ENCODE data around the gene ZNF407.

Gene ZNF407

GRCh38 chr18:74625157-74625556 is 27.5 kb downstream of the ZNF407 start:
- no peak for DNase-seq (ENCODE audit: low read depth in 3 of 3)

- no peak for DNase-seq (ENCODE audit: low read depth in 3 of 3)
Measured at GRCh38 chr18:74626049-74626874, 28.6 kb downstream of the ZNF407 start.

DNA sequence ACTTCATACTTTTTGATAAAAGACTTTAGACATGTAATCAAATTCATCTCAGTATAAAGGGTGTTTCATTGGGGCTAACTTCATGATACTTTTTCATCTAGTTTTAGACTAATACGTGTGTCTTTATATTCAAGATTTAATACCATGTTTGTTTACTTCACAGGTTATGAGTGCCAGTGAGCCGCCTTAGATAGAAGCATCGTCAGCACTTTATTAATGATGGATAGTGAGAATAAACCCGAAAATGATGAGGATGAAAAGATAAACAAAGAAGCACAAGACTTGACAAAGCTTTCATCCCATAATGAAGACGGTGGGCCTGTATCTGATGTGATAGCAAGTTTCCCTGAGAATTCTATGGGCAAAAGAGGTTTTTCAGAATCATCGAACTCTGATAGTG is 33.1 kb downstream of the ZNF407 start:
- no peak for DNase-seq (ENCODE audit: low read depth in 3 of 3)

GRCh38 chr18:74631212-74631611 is 33.5 kb downstream of the ZNF407 start:
- DNase-seq (ENCODE audit: low read depth in 3 of 3): no peak

- no peak for DNase-seq (ENCODE audit: low read depth in 3 of 3)
Measured at GRCh38 chr18:74631623-74632350, 34.1 kb downstream of the ZNF407 start.

- DNase-seq (ENCODE audit: low read depth in 3 of 3): no peak
Measured at GRCh38 chr18:74632351-74632679, 34.6 kb downstream of the ZNF407 start.

DNA sequence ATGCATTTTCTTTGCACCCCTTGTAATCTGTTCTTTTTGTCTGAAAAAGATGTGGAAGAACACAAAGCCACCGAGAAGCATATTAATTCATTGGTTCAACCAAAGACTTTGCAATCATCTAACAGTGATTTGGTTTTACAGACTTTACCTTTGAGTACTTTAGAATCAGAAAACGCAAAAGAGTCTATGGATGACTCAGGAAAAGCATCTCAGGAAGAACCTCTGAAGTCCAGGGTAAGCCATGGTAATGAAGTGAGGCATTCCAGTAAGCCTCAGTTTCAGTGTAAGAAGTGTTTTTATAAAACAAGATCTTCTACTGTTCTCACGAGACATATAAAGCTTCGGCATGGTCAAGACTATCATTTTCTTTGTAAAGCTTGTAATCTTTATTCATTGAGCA is 35.2 kb downstream of the ZNF407 start:
- DNase-seq (ENCODE audit: low read depth in 3 of 3): no peak

DNA sequence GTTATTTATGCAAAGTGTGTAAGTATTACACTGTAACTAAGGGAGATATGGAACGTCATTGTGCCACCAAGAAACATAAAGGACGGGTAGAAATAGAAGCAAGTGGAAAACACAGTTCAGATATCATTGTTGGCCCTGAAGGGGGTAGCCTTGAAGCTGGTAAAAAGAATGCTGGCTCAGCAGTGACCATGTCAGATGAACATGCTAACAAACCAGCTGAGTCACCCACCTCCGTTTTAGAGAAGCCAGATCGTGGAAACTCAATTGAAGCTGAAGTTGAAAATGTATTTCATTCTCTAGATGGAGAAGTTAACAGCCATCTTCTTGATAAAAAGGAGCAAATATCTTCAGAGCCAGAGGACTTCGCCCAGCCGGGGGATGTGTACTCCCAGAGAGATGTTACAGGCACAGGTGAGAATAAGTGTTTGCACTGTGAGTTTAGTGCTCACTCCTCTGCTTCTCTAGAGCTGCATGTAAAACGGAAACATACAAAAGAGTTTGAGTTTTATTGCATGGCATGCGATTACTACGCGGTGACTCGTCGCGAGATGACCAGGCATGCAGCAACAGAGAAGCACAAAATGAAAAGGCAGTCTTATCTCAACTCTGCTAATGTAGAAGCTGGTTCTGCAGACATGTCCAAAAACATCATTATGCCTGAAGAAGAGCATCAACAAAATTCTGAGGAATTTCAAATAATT is 36.1 kb downstream of the ZNF407 start:
- no peak for DNase-seq (ENCODE audit: low read depth in 3 of 3)

- DNase-seq (ENCODE audit: low read depth in 3 of 3): no peak
Measured at GRCh38 chr18:74635224-74635975, 37.7 kb downstream of the ZNF407 start.

- no peak for DNase-seq (ENCODE audit: low read depth in 3 of 3)
Measured at GRCh38 chr18:74637070-74637469, 39.4 kb downstream of the ZNF407 start.

DNA sequence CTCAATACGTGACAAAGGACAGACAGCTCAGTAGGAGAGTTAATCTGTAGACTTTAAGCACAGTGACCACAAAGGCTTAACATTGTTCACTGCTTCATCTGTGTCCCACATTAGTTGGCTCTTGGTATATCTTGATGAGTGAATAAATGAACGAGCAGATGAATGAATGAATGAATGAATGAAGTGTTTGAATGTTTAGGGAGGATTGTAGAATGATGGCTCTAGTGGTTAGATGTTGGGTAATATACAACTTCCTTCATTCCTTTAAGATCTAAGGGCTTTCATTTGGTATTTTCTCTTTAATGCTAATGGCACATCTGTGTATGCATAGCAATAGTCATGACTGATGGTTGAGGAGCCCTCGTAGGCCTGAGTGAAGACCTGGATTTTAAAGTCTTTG is 40.5 kb downstream of the ZNF407 start:
- DNase-seq (ENCODE audit: low read depth in 3 of 3): no peak

GRCh38 chr18:74644713-74645112 is 47.0 kb downstream of the ZNF407 start:
- DNase-seq (ENCODE audit: low read depth in 3 of 3): no peak

DNA sequence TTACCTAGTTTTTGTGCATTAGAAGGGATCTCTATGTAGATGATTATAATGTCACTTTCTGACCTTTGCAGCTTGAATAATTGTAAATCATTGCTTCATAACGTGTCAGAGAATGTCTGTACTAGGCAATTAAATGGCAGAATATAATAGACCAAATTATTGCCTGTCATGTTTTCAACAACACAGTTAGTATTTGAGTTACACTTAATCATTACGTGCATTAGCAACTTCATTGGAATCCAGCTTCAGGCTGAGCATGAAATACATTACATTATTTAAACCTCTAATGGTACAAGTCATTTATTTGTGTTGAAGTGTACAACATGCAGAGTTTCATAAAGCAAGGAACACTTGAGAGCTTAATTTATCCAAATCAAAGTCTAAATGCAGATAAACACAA is 48.0 kb downstream of the ZNF407 start:
- DNase-seq (ENCODE audit: low read depth in 3 of 3): no peak

GRCh38 chr18:74651327-74652128 is 53.9 kb downstream of the ZNF407 start:
- DNase-seq (ENCODE audit: low read depth in 3 of 3): no peak

DNA sequence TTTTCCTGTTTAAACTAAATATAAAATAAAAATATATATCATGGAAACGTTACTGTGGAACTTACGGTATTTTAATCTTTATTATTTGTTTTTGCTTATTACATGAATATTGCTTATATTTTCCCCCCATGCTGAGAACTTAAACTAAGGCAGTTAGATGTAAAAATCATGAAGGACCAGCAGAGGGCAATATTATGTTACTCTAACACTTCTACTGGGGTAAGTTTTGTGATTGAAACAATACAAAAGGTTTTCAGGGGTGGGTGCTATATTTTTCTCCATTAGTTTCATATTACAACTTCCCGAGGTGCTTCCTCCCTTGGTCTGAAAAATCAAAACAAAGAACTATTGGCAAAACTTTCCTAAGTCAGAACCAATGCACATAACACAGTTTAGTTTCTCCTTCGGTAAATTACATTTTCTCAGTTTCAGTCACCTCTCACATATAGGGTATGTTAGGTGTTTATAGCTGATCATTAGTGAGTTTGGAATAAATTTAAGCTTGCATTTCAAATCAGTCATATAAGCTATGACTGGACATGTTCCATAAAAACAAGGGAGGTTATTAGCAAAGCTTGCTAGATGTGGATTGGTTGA is 54.8 kb downstream of the ZNF407 start:
- no peak for DNase-seq (ENCODE audit: low read depth in 3 of 3)

- DNase-seq (ENCODE audit: low read depth in 3 of 3): no peak
Measured at GRCh38 chr18:74654638-74655037, 57.0 kb downstream of the ZNF407 start.

DNA sequence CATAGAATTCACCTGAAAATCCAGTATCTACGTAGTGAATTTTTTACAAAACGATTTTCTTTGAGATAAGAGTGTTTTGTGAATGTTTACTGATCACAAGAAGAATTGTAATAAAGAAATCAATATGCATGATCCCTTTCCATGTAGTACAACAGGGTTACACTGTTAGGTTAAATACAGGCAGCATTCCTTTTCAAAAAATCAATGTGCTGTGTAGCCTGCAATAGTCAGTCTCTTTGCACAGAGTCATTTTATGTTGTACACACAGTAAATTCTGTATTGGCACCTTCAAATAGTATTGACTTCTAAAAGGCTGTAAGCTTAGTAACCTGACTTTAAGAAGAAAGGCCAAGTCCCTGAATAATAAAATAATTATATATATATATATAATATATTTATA is 63.3 kb downstream of the ZNF407 start:
- no peak for DNase-seq (ENCODE audit: low read depth in 3 of 3)

- no peak for DNase-seq (ENCODE audit: low read depth in 3 of 3)
Measured at GRCh38 chr18:74661691-74662090, 64.0 kb downstream of the ZNF407 start.

DNA sequence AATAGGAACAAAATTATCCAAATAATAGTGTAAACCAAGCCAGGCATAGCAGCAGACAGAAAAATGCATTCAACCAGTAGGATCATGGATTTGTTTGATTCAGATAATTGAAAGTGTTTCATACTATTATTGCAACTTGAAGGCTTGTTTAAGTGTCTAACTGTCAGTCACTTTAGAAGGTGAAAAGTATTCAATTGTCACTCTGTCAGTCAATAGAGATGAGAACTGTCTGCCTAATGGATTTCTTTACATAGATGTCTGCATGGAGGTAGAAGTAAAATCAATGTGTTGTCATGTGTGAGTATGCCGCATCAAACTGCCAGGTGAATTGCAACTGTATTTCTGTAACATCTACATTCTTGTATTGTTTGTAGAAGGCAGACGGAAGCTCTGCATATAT is 65.0 kb downstream of the ZNF407 start:
- no peak for DNase-seq (ENCODE audit: low read depth in 3 of 3)

- DNase-seq (ENCODE audit: low read depth in 3 of 3): no peak
Measured at GRCh38 chr18:74665346-74665745, 67.7 kb downstream of the ZNF407 start.

DNA sequence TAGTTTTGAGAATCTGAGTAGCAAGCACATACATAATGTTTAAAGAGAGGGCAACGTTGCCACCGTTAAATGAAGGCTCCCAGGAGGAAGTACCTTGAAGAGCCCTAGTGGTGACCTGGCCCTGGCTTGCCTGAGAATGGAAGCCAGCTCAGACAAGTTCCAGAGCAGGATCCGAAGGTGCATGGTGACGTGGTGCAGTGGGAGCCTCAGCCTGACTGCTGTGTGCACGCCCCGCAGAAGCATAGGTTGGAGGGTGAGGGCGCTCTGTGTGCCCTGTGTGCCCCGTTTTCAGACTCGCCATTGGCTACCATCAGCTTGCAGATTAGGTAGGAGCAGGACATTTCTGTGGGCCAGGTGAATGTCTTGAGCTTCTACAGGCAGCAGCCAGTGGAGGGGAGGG is 68.2 kb downstream of the ZNF407 start:
- DNase-seq (ENCODE audit: low read depth in 3 of 3): no peak
